K562 (cell line): Measurements from ENCODE around the gene HK2. TPM values are rescaled to one million over a fixed set of nuclear protein-coding genes. Genes with fewer than 3 reads are reported as not detected.

Experiments used
- ATAC-seq: fragments of 200-7000 bp; cut with Tn5 transposase; 3 replicates; pipeline ENCODE4 v1.9.1; 2020; ENCODE audit warnings: moderate library complexity
- BruUV-seq: library from RNA; stranded (reverse); fragments of 400-500 nt; replicated peaks from 2 replicates; lab custom pipeline; 2021; lab: Mats Ljungman, UMichigan
- CTCF ChIA-PET: fragments of 300-600 bp; formaldehyde crosslinking; extraction: SDS; loops from one replicate; lab custom pipeline; 2021; ENCODE audit warnings: low intra/inter-chr PET ratio; lab: Yijun Ruan, JAX
- POLR2A ChIA-PET: fragments of 300-600, 350-650 bp; sonication (Branson Sonifier 250); formaldehyde crosslinking; extraction: SDS; loops from one replicate; lab custom pipeline; 2021; ENCODE audit warnings: antibody characterized with exemption, inconsistent platforms; lab: Yijun Ruan, JAX
- DNase-seq, 4 experiments: peaks; one replicate each; pipeline versions ENCODE4 v3.0.0 to v3.0.0-alpha.2; 2011 to 2018; ENCODE audit warnings: low spot score in 3 of 4, mixed read lengths in 3 of 4; ENCODE audit errors: extremely low read depth in 1 of 4
- FAIRE-seq: peaks from 2 replicates; lab custom pipeline; 2011; peaks lifted over from hg19 to GRCh38; lab: Jason Lieb, UNC
- H2AFZ ChIP-seq: 2 replicates; pipeline ENCODE4 v1.6.0; 2011; ENCODE audit warnings: low read depth, low read length, control low read depth, inconsistent platforms
- H3K27ac ChIP-seq: fragments of 200-600 bp; 3 replicates; pipeline ENCODE4 v1.8.0; 2011; ENCODE audit warnings: low read depth, mild to moderate bottlenecking, control low read depth, inconsistent platforms, low read length, moderate library complexity, mixed read lengths; ENCODE audit errors: extremely low read depth
- H3K27me3 ChIP-seq, 2 experiments: fragments of 300-600 bp in 1 of 2; 2 replicates in 1 of 2; 3 replicates in 1 of 2; pipeline versions ENCODE4 v1.6.0 to v1.8.0; 2011; ENCODE audit warnings: inconsistent platforms in 2 of 2, low read length in 2 of 2, mild to moderate bottlenecking in 1 of 2, mixed read lengths in 1 of 2, moderate library complexity in 1 of 2; ENCODE audit not compliant: control insufficient read depth in 2 of 2, insufficient read depth in 2 of 2
- H3K36me3 ChIP-seq: fragments of 300-600 bp; 3 replicates; pipeline ENCODE4 v1.8.0; 2011; ENCODE audit warnings: mild to moderate bottlenecking, low read length, inconsistent platforms; ENCODE audit not compliant: control insufficient read depth, insufficient read depth
- H3K4me1 ChIP-seq, 2 experiments: fragments of 200-600 bp in 1 of 2; replicated peaks in 1 of 2; 2 replicates in 1 of 2; 3 replicates in 1 of 2; pipeline versions ENCODE4 v1.5.1 to v1.8.0; 2011; ENCODE audit warnings: inconsistent platforms in 2 of 2, low read length in 2 of 2, mild to moderate bottlenecking in 1 of 2, mixed read lengths in 1 of 2, moderate library complexity in 1 of 2; ENCODE audit not compliant: control insufficient read depth in 2 of 2, insufficient read depth in 2 of 2
- H3K4me2 ChIP-seq: 2 replicates; pipeline ENCODE4 v1.6.1; 2011; ENCODE audit warnings: low read length, control low read depth, inconsistent platforms, mixed read lengths; ENCODE audit not compliant: insufficient read depth
- H3K4me3 ChIP-seq: fragments of 200-600 bp; sonication (generic), shearing (Covaris generic); 2 replicates; pipeline ENCODE4 v1.5.1; 2016; ENCODE audit warnings: control low read depth, inconsistent platforms
- H3K79me2 ChIP-seq: fragments of 200-600 bp; 3 replicates; pipeline ENCODE4 v1.8.0; 2011; ENCODE audit warnings: low read length, inconsistent platforms; ENCODE audit not compliant: control insufficient read depth, insufficient read depth
- H3K9ac ChIP-seq, 2 experiments: 2 replicates each; pipeline versions ENCODE4 v1.6.0 to v1.6.1; 2011; ENCODE audit warnings: low read depth in 2 of 2, low read length in 2 of 2, control low read depth in 1 of 2, inconsistent platforms in 1 of 2, mild to moderate bottlenecking in 1 of 2, mixed read lengths in 1 of 2; ENCODE audit not compliant: insufficient read depth in 1 of 2
- H3K9me1 ChIP-seq: one replicate; pipeline ENCODE4 v1.6.0; 2011; ENCODE audit warnings: inconsistent platforms, mild to moderate bottlenecking, low read length, moderate library complexity; ENCODE audit not compliant: control insufficient read depth, insufficient read depth
- H3K9me3 ChIP-seq: replicated peaks from 2 replicates; pipeline ENCODE4 v1.5.1; 2011; ENCODE audit warnings: low read depth, low read length, inconsistent platforms; ENCODE audit not compliant: control insufficient read depth, insufficient read depth
- H4K20me1 ChIP-seq: replicated peaks from 2 replicates; pipeline ENCODE4 v1.6.1; 2011; ENCODE audit warnings: low read length, inconsistent platforms, mixed read lengths; ENCODE audit not compliant: control insufficient read depth, insufficient read depth
- BCOR ChIP-seq: fragments of 450-650 bp; IDR thresholded peaks from 2 replicates; pipeline ENCODE4 v1.6.1; 2016
- CBFB ChIP-seq: sonication (generic); formaldehyde crosslinking; IDR thresholded peaks from 2 replicates; pipeline ENCODE4 v1.4.0; 2020; ENCODE audit warnings: mild to moderate bottlenecking, missing genetic modification reagents
- CEBPB ChIP-seq: fragments of 450-650 bp; IDR thresholded peaks from 2 replicates; pipeline ENCODE4 v1.6.1; 2016; ENCODE audit warnings: missing genetic modification characterization, missing compliant biosample characterization
- HDAC2 ChIP-seq: fragments of 450-650 bp; IDR thresholded peaks from 2 replicates; pipeline ENCODE4 v1.6.1; 2016; ENCODE audit warnings: mild to moderate bottlenecking
- KLF13 ChIP-seq: fragments of 450-650 bp; IDR thresholded peaks from 2 replicates; pipeline ENCODE4 v1.6.1; 2016; ENCODE audit warnings: missing genetic modification characterization, low read depth, mild to moderate bottlenecking, missing compliant biosample characterization, moderate library complexity, borderline replicate concordance
- SMARCA5 ChIP-seq: fragments of 450-650 bp; IDR thresholded peaks from 2 replicates; pipeline ENCODE4 v1.6.1; 2016
- WGBS: fragments of 100-300 bp; shearing (Covaris generic); methylation state at CpG from one replicate; pipeline ENCODE4 v1.1.6; 2016; ENCODE audit warnings: low coverage, mixed read lengths; ENCODE audit not compliant: insufficient coverage; ENCODE audit errors: missing lambda C conversion rate; 5-methylcytosine and 5-hydroxymethylcytosine counted together
- in situ Hi-C: fragments of 300-500 bp; cut with MboI; formaldehyde crosslinking; loops from 4 replicates; pipeline ENCODE4 v1.15.0; 2018; ENCODE audit warnings: inconsistent platforms, mixed read lengths
- intact Hi-C: fragments of 100-400 bp; cut with micrococcal nuclease; formaldehyde crosslinking; loops from 2 replicates; pipeline ENCODE4 v1.14.2; 2022
- polyA plus RNA-seq, 8 experiments: library from polyadenylated mRNA; depleted of rRNA in 4 of 8; stranded (reverse) in 5 of 8; unstranded in 3 of 8; fragments of >200 nt; fragmentation: Nextera tagmentation in 2 of 8; fragmentation: Illumina TruSeq in 1 of 8; extraction: Ambion mirVana in 2 of 8; extraction: Trizol in 1 of 8; gene quantifications; 2 replicates each; pipeline versions ENCODE4 v1.2.1 to v1.2.3, GENCODE V29; 2011 to 2014; ENCODE audit warnings: inconsistent platforms in 1 of 8, missing spikeins in 1 of 8
- total RNA-seq, 7 experiments: library from RNA; depleted of rRNA in 6 of 7; stranded (reverse); fragments of >200 nt in 6 of 7; fragmentation: Illumina TruSeq in 2 of 7; extraction: Trizol in 2 of 7; gene quantifications; 2 replicates each; pipeline versions ENCODE4 v1.2.1 to v1.2.3, GENCODE V29; 2011 to 2021; ENCODE audit warnings: low replicate concordance in 1 of 7
- TF ChIP-seq, protein P1 (sequence below): fragments of 450-650 bp; formaldehyde crosslinking; IDR thresholded peaks from 2 replicates; pipeline ENCODE4 v1.4.0; 2020; ENCODE audit warnings: mild to moderate bottlenecking, moderate library complexity
- TF ChIP-seq, protein P2 (sequence below): fragments of 450-650 bp; IDR thresholded peaks from 2 replicates; pipeline ENCODE4 v1.6.1; 2016; ENCODE audit warnings: low read depth

HK2 gene
- total and polyA plus RNA-seq, 9 of the 15 experiments (the other 6 are each of a cell fraction or from before 2014, with no cell fraction given) = 4.7 to 56.0 (median 19.9) TPM

DNA sequence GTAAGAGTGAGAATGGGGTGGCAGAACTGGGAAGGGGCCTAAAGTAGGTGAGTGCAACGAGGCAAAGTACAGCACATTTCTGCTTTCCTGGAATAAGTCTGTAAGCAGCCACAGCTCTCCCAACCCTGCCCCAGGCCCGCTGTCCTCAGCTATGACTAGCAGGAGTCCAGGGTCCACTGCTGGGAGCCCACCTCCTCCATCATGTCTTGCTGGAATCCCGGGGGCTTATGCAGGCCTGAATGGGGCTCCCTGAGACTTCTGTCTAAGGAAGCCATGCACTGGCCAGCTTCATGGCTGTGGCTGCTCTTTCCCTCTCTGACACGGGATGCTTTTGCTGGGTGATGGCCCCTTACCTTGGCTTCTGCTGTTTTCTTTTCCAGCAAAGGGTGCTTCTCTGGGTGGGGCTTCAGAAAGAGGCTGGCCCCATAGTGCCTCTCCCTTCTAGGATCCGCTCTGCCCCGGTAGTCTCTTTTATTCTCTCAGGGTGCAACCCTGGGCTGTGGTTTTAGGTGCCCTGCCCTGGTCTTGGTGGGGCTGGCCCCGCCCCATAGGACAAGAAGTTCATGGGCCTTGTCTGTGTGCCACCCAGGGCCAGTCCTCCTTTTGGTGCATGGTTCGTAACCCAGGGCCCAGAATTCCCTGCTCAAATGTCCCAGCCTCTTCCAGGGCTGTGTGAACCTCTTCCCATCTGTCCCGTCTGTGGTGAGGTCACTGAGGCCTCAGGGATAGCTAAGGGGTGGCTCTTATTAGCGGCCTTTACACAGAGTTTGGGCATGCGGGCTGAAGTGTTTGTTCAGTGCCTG lies 90.7 kb downstream of the HK2 start (continued):
- TF ChIP-seq, protein P1, sequence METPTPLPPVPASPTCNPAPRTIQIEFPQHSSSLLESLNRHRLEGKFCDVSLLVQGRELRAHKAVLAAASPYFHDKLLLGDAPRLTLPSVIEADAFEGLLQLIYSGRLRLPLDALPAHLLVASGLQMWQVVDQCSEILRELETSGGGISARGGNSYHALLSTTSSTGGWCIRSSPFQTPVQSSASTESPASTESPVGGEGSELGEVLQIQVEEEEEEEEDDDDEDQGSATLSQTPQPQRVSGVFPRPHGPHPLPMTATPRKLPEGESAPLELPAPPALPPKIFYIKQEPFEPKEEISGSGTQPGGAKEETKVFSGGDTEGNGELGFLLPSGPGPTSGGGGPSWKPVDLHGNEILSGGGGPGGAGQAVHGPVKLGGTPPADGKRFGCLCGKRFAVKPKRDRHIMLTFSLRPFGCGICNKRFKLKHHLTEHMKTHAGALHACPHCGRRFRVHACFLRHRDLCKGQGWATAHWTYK (CRISPR knock-in tag) = no peak
- TF ChIP-seq BCOR = no peak

GRCh38 chr2:74925361-74925786 lies 91.4 kb downstream of the HK2 start:
- Histone ChIP-seq H3K79me2 (no peaks in the 10 kb centered on the region), H3K9me3 (no peaks in the 10 kb centered on the region), H3K27me3 (peaks cover 0 to 11% of the 10 kb centered on the region in 2 experiments; a peak in 2 of 5 replicates), H4K20me1 (0 out of 2 replicates have a peak, but pooled peaks cover 3% of the 10 kb centered on the region), H2AFZ (no peak overlapping the region), H3K4me3 (no peak overlapping the region), H3K36me3 (no peaks in the 10 kb centered on the region), H3K4me2 (no peak overlapping the region), H3K27ac (no peak overlapping the region), H3K4me1 (0 out of 5 replicates have a peak, but pooled peaks cover 0 to 4% of the 10 kb centered on the region in 2 experiments), H3K9ac (no peak overlapping the region), H3K9me1 (no peaks in the 10 kb centered on the region)
- intact Hi-C loops (no loop called here), in situ Hi-C loops (no loop called here)
- WGBS = 6% methylated on average over 2 of the region's 2 CpGs
- ATAC-seq = no peak
- no TSS peak for BruUV-seq
- DNase-seq = no peak
- POLR2A ChIA-PET = no interaction called here
- FAIRE-seq = no peak
- no peak for TF ChIP-seq CBFB (CRISPR knock-in tag)
- no peak for TF ChIP-seq HDAC2
- TF ChIP-seq, protein P2, sequence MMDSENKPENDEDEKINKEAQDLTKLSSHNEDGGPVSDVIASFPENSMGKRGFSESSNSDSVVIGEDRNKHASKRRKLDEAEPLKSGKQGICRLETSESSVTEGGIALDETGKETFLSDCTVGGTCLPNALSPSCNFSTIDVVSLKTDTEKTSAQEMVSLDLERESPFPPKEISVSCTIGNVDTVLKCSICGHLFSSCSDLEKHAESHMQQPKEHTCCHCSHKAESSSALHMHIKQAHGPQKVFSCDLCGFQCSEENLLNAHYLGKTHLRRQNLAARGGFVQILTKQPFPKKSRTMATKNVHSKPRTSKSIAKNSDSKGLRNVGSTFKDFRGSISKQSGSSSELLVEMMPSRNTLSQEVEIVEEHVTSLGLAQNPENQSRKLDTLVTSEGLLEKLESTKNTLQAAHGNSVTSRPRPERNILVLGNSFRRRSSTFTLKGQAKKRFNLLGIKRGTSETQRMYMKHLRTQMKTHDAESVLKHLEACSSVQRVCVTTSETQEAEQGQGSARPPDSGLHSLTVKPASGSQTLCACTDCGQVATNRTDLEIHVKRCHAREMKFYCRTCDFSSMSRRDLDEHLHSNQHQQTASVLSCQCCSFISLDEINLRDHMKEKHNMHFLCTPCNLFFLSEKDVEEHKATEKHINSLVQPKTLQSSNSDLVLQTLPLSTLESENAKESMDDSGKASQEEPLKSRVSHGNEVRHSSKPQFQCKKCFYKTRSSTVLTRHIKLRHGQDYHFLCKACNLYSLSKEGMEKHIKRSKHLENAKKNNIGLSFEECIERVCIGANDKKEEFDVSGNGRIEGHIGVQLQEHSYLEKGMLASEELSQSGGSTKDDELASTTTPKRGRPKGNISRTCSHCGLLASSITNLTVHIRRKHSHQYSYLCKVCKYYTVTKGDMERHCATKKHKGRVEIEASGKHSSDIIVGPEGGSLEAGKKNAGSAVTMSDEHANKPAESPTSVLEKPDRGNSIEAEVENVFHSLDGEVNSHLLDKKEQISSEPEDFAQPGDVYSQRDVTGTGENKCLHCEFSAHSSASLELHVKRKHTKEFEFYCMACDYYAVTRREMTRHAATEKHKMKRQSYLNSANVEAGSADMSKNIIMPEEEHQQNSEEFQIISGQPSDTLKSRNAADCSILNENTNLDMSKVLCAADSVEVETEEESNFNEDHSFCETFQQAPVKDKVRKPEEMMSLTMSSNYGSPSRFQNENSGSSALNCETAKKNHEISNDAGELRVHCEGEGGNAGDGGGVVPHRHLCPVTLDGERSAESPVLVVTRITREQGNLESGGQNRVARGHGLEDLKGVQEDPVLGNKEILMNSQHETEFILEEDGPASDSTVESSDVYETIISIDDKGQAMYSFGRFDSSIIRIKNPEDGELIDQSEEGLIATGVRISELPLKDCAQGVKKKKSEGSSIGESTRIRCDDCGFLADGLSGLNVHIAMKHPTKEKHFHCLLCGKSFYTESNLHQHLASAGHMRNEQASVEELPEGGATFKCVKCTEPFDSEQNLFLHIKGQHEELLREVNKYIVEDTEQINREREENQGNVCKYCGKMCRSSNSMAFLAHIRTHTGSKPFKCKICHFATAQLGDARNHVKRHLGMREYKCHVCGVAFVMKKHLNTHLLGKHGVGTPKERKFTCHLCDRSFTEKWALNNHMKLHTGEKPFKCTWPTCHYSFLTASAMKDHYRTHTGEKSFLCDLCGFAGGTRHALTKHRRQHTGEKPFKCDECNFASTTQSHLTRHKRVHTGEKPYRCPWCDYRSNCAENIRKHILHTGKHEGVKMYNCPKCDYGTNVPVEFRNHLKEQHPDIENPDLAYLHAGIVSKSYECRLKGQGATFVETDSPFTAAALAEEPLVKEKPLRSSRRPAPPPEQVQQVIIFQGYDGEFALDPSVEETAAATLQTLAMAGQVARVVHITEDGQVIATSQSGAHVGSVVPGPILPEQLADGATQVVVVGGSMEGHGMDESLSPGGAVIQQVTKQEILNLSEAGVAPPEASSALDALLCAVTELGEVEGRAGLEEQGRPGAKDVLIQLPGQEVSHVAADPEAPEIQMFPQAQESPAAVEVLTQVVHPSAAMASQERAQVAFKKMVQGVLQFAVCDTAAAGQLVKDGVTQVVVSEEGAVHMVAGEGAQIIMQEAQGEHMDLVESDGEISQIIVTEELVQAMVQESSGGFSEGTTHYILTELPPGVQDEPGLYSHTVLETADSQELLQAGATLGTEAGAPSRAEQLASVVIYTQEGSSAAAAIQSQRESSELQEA = no peak
- TF ChIP-seq SMARCA5 = no peak
- TF ChIP-seq KLF13 (tag) = no peak
- no peak for TF ChIP-seq CEBPB (tag)
- CTCF ChIA-PET = no interaction called here
